HG03097 (cell line): ENCODE data around the gene PSG1.
"Not testable (repeated sequence)": the region's sequence is repeated elsewhere in the genome, so short reads cannot be mapped to it uniquely, and the experiment has no call there.

Source experiments
- ATAC-seq: cut with Tn5 transposase; IDR thresholded peaks from one replicate; pipeline ENCODE4 v1.9.1; 2021; ENCODE audit not compliant: unreplicated experiment, low FRiP score

The PSG1 gene

GRCh38 chr19:42832023-42832680 lies 47.4 kb downstream of the PSG1 start:
- not testable (repeated sequence) for ATAC-seq

DNA sequence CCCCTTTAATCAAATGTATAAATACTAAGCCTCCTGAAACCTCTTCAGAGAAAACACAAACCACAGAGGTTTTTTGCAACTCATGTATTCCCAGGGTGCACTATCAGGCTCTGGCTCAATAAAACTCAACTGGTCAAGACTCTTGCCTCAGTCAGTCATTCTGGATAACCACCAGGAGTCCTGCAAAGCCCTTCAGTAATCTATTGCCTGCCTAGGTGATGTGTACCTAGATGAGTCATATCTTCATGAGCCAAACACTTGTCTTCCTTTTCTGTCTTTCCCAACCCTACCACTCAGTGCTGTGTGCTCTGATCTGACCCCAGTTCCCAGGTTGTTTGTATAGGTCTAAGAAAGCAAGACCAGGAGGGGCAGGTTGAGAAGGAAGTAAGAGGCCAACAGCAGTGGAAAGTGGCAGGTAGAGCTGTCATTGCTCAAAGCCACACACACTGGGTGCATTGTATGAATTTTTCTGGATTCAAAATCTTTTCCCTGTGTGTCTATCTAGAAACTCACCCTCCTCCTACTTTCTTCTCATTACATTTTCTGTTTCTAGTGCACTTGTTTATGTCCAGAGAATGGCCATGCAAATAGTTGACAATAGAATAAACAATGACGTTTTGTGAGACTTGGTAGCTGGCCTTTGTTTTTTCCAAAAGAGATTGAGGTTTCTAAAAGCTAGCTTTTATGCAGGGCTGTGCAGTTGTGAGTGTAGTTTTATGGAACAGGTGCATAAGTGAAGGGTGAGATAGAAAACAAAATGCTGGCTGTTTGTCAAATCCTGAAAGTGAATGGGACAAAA lies 48.1 kb downstream of the PSG1 start:
- no peak for ATAC-seq

DNA sequence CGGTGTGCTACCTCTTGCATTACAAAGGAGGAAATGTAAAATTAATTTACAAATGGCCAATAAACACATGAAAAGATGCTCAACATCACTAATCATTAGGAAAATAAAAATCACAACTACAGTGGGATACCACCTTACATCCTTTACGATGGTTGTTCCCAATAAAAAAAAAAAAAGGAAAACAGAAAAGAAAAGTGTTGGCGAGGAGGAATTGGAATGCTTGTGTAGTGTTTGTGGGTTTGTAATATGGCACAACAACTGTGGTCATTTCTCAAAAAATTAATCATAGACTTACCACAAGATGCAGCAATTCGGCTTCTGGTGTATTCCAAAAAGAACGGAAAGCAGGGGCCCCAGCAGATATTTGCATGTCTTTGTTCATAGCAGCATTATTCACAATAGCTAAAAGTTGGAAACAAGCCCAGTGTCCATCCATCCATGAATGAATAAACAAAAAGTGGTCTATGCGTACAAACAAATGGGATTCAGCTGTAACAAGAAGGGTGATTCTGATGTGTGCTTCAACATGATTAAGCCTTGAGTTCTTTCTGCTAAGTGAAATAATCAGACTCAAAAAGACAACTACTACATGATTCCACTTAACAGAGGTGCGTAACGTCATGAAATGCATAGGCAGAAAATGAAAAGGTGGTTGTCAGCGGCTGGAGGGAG lies 58.1 kb downstream of the PSG1 start:
- ATAC-seq, result not testable (repeated sequence)

GRCh38 chr19:42819960-42820650 lies 59.4 kb downstream of the PSG1 start:
- not testable (repeated sequence) for ATAC-seq

DNA sequence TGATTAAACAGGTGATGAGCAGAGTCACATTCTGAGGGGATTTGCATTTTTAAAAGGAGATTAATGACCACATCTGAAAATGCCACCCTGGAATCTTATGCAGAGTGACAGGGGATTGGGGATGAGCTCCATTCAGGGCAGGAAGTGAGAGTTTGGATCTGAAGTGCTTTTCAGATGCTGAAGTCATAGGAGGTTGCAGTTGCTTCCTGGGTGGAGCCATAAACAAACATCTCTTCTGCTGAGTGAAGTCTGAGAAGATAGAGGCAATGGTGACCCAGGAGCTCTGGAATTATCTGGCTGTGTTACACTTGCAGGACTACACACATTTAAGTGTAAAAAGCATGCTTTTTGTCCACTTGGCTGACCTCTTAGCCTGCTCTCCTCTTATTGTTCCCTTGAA lies 62.6 kb downstream of the PSG1 start:
- no peak for ATAC-seq
